ENCODE data around the gene MICAL2.

MICAL2 gene

DNA sequence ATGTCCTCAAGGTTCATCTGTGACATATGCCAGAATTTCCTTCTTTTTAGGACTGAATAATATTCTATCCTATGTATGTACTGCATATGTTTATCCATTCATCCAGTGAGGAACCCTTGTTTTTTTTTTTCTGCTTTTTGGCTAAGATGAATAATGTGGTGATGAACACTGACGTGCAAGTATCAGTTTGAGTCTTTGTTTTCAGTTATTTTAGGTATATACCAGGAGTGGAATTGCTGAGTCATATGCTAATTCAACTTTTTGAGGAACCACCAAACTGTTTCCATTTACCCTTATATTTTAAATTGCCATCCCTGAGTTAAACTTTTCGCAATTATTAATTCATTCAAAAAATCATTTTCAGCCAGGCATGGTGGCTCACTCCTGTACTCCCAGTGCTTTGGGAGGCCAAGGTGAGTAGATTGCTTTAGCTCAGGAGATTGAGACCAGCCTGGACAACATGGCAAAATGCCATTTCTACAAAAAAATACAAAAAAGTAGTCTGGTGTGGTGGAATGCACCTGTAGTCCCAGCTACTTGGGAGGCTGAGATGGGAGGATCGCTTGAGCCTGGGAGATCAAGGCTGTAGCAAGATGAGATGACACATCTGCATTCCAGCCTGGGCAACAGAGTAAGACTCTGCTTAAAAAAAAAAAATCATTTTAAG, 64.2 kb downstream of the MICAL2 start:
- no peak for FAIRE-seq

DNA sequence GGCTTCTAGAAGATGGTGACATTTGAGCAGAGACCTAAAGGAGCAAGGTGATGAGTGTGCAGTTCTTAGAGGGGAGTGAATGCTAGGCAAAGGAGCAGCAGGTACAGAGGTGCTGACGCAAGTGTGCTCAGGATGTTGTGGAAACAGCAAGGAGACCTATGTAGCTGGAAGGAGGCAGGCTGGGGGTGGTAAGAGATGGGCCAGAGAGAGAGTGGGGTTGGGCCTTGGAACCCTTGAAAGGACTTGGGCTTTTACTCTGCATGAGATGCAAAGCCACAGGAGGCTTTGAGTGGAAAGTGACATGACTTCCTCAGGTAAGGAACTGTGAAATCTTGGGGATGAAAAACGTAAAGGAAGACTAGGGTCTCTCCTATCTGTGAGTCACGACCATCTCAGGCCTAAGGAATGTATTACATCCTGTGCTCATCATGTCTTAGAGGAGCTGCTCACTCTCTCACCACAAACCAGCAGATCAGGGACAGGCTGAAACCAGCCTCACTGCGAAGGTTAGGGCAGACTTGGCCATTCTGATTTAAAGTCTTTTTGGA, 65.4 kb downstream of the MICAL2 start:
- FAIRE-seq = no peak

DNA sequence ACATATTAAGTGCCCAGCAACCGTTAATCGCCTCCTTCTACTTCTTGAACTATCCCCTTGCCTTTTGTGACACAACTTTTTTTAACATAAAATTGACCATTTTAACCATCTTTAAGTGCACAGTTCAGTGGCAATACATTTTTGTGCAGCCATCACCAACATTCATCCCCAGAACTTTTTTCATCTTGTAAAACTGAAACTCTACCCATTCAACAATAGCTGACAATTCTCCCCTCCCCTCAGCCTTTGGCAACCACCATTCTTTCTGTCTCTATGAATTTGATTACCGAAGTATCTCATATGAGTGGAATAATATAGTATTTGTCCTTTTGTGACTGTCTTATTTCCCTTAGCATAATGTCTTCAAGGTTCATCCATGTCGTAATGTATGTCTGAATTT, 66.0 kb downstream of the MICAL2 start:
- FAIRE-seq = no peak

DNA sequence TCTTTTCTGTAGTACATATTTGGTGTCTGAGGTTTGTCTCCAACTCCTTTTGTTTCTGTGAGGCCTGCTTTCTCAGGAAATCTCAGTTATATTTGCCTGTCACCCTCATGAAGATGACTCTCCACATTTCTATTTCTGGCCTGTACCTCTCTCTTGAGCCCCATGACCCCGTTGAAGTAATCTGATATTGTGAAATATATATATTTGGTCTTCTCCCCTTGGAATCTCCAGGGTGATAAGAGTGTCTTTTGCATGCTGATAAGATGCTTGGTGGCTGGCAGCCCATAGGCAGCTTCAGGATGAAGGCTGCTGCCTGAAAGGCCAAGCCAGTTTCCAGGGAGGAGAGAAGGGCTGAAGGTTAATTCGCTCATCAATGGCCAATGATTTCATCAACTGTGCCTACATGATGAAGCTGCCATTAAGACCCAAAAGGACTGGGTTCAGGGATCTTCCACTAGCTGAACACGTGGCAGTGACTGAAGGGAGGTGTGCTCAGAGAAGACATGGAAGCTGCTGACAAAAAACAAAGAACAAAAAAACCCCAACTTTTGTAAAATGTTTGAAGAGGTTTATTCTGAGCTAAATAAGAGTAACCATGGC, 67.4 kb downstream of the MICAL2 start:
- FAIRE-seq = no peak

DNA sequence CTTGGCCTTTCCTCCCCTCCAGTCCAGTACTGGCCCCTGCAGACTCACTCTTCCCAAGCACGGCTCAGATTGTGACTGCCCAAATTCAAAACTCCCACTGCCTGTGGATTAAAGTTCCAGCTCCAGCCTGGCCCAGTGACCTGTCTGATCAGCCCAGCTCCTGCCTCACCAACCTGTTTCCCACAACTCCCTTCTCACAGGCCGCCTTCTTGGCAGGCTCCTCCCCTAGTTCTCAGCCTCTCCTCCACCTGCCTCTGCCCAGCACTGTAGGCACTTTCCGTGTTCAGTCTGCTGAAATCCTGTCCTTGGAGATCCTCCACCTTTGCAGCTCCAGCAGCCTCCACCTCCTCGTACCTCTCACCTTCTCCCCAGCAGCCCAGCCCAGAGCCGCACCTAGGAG, 68.6 kb downstream of the MICAL2 start:
- FAIRE-seq = no peak

DNA sequence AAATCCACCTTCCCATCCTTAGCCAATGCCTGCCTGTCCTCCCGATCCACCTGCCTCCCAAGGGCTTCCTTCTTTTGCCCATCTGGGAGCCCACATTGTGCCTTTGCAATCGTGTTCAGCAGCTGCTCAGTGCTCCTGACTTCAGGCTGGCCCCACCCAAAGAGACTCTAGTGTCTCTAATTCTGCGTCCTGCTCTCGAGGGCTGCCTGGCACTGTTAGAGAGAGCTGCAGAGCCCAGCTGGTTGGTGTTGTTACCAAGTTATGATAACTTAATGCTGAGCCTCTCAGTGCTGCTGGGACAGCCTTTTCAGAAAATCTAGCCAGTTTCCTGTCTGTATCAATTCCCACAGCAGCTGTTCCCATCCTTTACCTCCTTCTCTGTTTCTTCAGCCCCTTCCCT, 69.1 kb downstream of the MICAL2 start:
- no peak for FAIRE-seq

DNA sequence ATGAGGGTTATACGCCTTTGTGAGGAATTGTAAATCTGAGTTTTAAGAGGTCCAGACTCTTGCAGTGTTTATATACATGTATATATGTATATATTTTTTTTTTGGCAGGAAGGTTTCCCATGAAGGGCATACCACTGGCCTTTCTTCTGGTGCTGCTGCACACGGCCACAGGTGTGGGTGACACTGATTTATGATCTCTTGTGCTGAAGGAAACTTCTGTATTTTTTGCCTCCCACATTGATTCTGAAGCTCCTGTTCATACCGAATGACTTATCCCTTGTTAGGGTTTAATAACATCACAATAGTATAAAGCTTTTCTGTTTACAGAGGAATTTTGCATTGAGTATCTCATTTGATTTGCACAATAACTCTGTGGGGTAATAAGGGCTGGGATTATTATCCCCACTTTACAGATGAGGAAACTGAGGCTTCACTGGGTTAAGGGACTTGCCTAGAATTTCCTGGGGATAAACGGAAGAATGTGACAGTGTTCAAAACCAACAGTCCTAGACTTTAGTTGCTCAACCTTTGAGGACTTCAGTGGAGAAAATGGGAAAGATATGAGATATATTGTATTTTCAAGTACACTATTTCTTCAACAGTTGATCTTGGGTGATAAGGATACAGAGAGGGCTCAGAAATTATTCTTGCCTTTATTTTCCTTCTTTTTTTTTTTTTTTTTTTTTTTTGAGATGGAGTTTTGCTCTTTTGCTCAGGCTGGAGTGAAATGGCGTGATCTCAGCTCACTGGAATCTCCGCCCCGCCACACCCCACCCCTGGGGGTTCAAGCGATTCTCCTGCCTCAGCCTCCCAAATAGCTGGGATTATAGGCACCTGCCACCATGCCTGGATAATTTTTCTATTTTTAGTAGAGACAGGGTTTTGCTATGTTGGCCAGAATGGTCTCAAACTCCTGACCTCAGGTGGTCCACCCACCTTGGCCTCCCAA, 70.1 kb downstream of the MICAL2 start:
- no peak for FAIRE-seq

DNA sequence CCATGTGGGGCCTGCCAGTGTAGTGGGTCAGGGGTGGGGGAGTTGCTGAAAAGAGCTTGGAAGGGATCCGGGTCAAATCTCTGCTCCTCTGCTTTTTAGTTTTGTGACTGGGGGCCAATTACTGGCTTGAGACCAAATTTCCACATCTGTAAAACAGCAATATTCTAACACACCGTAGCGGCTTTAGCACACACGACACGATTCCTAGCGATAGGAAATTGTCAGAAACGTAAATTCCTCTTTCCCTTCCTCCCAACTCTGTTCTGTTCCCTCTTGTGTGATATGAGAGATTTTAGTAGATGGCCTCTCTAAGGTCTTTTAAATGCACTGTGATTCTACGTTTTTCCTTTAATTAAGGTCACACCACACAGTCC, 71.9 kb downstream of the MICAL2 start:
- FAIRE-seq = no peak

DNA sequence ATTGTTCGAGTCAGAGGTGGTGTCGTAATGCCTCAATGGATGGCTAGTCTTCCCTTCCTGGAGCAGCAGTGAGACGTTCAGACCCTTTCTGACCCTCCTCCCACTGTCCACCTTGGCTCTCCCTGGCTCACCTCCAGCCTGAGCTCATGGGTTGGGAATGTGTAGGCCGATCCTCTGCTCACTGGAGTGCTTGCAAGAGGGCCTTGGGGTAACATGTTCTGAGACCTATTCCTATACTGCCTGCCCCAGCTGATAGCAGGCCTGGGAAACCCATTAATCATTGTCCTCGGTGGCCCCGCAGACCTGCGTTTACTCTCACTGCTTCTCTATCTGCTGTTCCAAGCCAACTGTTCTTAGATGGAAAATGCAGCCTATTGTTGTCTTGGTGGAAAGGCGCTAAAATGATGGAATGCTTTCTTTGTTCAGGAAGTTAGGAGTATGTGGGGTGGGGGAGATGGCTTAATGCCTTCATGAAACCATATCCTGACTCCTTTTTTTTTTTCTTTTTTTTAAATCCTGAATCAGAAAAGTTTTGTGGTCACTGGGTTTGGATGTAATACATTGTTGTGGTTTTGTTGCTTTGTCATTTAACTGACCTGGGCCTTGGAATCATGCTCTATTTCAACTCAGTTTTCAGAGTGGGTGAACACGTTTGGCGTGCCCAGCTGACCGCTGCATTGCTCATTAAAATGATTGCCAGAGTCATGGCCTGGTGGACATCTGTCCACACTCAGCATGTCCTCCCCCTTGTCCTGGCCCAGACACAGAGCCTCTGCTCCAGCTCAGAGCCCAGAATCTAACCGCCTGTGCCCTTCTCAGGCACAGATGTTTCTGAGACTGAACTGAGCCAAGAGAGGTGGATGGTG, 72.5 kb downstream of the MICAL2 start:
- FAIRE-seq = no peak

DNA sequence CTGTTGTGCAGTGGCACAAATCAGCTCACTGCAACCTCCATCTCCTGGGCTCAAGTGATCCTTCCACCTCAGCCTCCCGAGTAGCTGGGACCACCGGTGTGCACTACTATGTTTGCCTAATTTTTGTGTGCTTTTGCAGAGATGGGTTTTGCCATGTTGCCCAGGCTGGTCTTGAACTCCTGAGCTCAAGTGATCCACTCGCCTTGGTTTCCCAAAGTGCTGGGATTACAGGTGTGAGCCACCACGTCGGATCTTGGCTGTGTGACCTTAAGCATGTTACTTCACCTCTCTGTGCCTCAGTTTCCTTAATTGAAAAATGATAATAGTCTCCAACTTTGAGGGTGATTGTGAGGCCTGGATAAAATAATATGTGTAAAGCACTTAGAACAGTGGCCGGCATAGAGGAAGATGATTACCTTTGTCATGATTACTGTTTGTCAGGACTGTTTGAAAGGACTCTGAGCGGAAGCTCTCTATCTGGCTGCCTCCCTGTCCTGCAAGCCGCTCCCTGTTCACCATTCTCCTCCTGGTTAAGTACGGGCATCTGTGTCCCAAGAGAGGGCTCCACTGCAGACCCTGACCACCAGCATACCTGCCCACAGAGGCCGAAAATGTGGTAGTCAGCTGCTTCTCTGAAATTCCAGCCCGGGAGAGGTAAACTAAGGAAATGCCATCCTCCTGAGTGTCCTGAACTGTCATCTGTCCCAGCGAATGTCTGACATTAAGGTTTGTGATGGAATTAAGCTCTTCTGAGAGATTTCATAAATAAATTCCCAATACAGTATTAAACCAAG, 73.6 kb downstream of the MICAL2 start:
- FAIRE-seq = no peak

DNA sequence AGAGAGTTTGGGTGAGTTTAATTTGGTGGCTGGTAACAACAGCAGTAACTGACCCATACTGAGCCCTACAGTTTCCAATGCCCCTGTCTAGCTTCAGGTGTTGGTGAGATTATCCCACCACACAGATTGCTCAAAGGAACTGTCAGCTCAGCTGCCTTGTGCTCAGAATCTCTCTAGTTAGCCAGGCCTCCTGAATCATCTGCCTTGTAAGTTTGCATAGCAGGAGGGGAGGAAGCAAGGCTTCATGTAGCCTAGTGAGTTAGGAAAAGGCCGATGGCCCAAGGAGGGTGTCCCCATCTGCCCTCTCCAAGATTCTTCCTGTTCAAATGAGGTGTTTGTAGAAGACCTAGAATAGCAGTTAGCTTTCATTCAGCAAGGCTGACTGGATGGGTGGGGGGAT, 74.3 kb downstream of the MICAL2 start:
- FAIRE-seq = no peak

DNA sequence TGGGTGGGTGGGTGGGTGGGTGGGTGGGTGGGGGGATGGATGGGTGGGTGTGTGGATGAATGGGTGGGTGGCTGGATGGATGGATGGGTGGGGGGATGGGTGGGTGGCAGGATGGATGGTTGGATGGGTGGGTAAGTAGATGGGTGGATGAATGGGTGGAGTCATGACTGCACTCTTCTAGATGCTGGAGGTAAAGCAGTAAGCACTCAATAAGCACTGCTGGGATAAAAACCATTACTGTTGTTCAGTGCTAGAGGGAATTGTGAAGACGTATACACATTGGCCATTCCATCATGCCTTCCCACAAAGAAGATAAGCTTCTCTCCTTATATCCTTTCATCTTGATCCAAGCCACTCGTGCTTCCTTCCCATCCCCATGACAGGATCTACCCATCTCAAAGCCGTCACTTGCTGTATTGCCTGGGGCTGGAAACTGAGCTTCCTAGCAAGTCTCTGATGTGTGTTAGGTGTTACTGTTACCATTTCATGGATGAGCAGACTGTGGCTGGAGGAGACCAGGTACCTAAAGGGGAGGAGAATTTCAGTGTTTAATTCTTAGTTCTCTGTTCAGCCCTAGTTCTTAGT, 74.8 kb downstream of the MICAL2 start:
- no peak for FAIRE-seq

DNA sequence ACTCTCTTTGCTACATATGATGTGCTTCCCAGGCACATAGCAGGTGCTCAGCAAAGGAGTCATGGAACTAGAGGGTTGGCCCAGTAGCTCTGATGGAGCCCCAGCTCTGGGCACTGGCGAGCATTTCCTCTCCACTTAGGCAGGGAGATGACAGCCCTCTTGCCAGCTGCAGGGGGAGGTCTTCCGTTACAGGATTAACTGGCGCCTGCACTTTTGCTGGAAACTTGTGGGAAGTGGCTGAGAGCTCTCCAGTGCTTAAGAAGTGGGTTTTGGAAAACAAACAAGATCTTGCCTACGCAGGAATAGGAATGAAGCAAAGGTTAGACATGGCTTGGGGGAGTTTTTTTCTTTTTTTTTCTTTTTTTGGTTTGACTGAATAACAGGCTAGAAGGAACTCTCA, 75.5 kb downstream of the MICAL2 start:
- FAIRE-seq = no peak

DNA sequence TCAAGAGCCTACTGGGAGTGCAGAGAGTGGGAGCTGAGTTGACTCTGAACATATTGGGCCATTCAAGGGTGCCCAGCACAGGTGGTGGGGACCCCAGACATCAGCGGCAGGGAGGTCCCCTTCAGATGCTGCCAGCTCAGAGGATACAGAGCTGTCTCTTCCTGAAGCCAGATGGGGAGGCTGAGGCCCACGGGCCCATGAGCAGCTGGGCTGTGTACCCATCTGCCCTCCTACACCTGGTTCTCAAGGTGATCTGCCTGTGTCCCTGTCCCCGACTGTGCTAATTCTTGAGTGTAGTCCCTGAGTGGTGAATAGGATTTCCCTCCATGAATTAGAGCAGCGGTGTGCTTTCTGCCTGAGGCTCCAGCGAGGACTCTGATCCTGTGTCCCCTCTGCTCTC, 76.3 kb downstream of the MICAL2 start:
- FAIRE-seq = no peak

DNA sequence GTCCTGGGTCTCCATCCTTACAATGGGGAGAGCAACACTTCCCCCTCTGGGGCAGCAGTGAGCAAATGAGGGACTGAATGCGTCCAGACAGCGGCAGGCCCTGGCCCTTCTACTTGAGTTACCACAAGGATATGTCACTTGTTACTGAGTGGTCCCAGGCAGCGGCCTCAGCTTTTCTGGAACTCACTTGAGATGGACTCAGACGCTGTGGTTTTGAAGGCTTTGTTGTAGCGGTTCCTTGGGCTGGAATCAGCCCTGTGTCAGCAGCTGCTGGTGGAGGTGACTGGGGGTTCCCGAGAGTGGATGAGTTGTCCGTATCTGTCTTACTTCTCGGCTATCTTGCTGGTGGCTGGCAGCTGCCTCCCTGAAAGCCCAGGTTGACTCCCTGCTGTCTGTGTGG, 77.0 kb downstream of the MICAL2 start:
- no peak for FAIRE-seq

DNA sequence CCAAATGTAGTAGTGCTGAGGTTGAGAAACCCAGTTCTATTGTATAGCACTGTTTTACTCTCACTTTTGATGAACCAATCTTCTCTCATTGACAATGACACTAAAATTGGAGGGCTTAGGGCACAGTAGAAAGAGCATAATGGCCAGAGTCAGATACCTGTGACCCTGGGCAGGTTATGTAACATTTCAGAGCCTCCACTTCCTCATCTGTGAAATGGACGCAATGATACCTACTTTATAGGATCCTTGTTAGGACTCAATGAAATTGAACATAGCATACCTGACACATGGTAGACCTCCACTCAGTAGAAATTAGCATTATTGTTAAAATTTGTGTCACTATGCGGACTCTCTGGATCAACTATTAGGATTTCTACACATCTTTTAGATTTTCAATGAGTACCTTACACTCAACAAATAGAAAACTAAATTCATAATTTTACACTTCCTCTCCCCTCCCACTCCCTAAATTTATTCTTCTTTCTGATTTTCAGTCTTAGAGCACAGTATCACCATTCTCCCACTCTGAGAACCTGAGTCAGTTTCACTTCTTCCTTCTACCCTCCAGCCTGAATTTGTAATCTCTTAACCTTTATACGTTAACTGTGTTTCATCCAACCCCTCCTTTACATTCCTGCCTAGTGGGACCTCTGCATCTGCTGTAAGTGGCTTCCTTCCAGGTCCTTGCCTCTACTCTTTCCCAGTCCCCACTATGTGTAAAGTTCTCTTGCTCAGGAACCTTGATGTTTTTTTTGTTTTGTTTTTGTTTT, 78.3 kb downstream of the MICAL2 start:
- no peak for FAIRE-seq

DNA sequence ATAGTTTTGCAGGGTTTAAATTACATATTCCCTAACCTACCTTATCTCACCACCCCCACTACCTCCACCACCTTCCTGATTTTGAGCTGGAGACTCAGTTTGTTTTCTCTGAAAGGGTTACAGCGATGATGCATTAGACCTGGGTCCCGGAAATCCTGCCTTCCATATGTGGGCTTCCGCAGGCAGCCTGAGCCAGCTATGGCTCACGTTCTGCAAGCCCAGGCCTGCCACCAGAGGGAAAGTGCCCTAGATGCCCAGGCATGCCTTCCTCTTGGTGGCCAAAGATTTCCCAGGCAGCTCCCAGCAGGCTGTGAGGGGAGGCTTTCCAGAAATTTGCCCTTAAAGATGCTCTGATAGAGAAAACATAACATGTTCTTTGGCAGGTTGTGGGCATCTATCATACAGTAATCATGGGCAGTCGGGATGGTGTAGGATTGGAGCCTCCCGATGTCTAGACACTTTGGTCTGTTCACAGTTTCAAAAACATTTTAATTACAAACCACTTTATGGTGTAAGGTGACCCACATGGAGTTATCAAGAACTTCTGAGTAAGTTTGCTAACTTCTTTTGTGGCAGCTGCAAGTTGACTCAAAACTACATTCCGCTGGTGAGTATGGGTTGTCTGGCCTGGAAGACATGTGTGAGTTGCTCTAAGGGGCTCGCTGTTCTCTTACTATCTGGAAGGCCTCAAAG, 79.3 kb downstream of the MICAL2 start:
- FAIRE-seq = no peak

DNA sequence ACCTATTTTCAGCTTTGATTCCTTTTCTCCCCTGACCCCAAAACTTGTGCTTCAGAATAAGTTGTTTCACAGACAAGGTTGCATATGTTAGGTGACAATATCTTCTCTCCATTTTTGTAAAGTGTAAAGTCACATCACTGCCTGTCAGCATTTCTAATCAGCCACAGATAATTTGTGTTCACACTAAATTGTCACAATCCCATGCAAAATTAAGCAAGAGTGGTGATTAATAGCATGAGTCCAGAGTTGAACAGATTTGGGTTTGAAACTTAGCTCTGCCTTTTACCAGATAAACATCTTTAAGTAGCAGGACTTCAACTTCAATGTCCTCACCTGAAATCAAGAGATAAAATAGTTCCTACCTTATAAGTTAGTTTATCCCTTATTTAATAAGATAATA, 80.1 kb downstream of the MICAL2 start:
- no peak for FAIRE-seq

DNA sequence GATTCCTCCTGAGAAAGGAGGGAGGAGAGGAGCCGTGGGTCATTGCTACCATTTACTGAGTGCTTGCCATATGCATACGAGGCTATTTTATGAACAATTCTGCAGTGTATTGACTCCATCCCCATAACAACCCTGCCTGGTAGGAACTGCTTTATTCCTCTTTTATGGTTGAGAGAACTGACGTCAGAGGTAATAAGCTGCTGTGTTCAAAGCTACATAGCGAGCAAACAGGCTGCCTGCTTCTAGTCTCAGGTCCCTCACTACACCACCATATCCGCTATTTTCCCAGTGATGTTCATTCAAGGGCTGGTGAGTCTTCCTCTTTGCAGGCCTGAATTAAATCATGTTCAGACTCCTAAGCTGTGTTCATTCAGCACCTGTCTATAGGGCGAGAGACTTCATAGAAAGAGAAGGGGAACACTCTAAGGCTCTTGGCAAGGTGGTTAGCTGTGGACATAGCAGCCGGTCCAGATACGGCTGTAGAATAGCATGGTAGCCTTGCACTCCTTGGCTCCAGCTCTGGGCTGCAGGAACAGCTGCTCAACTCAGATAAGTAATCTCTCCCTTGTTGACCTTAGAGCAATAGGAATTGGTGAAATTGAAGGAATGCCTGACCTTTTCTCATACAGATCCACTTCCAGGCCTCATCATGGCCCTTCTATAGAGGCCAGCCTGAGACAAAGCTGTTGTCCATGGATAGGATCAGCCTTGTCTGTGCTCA, 82.6 kb downstream of the MICAL2 start:
- FAIRE-seq = no peak
